Keratinocyte (primary cell): ENCODE measurements around the gene CAMK2D. TPM values are rescaled to one million over a fixed set of nuclear protein-coding genes. Genes with fewer than 3 reads are reported as not detected.

ENCODE experiments used
- DNase-seq: peaks from one replicate; pipeline ENCODE4 v3.0.0-alpha.2; 2011; ENCODE audit warnings: low read depth, missing footprints, low spot score
- FAIRE-seq: peaks from 2 replicates; lab custom pipeline; 2011; peaks lifted over from hg19 to GRCh38; lab: Jason Lieb, UNC
- H2AFZ ChIP-seq: 2 replicates; pipeline ENCODE4 v1.6.0; 2012; ENCODE audit warnings: low read length, control low read depth, inconsistent platforms; ENCODE audit not compliant: control insufficient read depth
- H3K27ac ChIP-seq: 2 replicates; pipeline ENCODE4 v1.5.1; 2011; ENCODE audit warnings: low read length; ENCODE audit not compliant: control insufficient read depth, insufficient read depth
- H3K27me3 ChIP-seq: 3 replicates; pipeline ENCODE4 v1.6.0; 2011; ENCODE audit warnings: low read length; ENCODE audit not compliant: control insufficient read depth, insufficient read depth; ENCODE audit errors: extremely low read depth
- H3K36me3 ChIP-seq, 2 experiments: 2 replicates in 1 of 2; 3 replicates in 1 of 2; pipeline ENCODE4 v1.5.1; 2011; ENCODE audit warnings: low read length in 2 of 2, mild to moderate bottlenecking in 1 of 2; ENCODE audit not compliant: control insufficient read depth in 2 of 2, insufficient read depth in 2 of 2; ENCODE audit errors: extremely low read depth in 1 of 2
- H3K4me1 ChIP-seq: 3 replicates; pipeline ENCODE4 v1.5.1; 2011; ENCODE audit warnings: low read length; ENCODE audit not compliant: control insufficient read depth, insufficient read depth; ENCODE audit errors: extremely low read depth
- H3K4me2 ChIP-seq: 3 replicates; pipeline ENCODE4 v1.6.0; 2011; ENCODE audit warnings: low read depth, low read length; ENCODE audit not compliant: control insufficient read depth, insufficient read depth; ENCODE audit errors: extremely low read depth
- H3K4me3 ChIP-seq, 3 experiments: fragments of 200-600 bp in 1 of 3; sonication (generic) in 1 of 3; 2 replicates in 2 of 3; 3 replicates in 1 of 3; pipeline ENCODE4 v1.5.1; 2011 to 2016; ENCODE audit warnings: low read length in 3 of 3, mild to moderate bottlenecking in 3 of 3, control low read depth in 2 of 3, inconsistent platforms in 1 of 3, low read depth in 1 of 3, mixed read lengths in 1 of 3, mixed run types in 1 of 3, moderate library complexity in 1 of 3; ENCODE audit not compliant: control insufficient read depth in 2 of 3, insufficient read depth in 2 of 3; ENCODE audit errors: extremely low read depth in 1 of 3
- H3K79me2 ChIP-seq: 2 replicates; pipeline ENCODE4 v1.6.0; 2012; ENCODE audit warnings: low read length; ENCODE audit not compliant: control insufficient read depth, insufficient read depth
- H3K9ac ChIP-seq: 3 replicates; pipeline ENCODE4 v1.6.0; 2011; ENCODE audit warnings: low read length; ENCODE audit not compliant: control insufficient read depth, insufficient read depth; ENCODE audit errors: extremely low read depth
- H3K9me1 ChIP-seq: 3 replicates; pipeline ENCODE4 v1.6.0; 2011; ENCODE audit warnings: low read length; ENCODE audit not compliant: control insufficient read depth, insufficient read depth; ENCODE audit errors: extremely low read depth
- H3K9me3 ChIP-seq: 2 replicates; pipeline ENCODE4 v1.5.1; 2012; ENCODE audit warnings: low read depth, low read length; ENCODE audit not compliant: control insufficient read depth
- H4K20me1 ChIP-seq: 3 replicates; pipeline ENCODE4 v1.6.0; 2011; ENCODE audit warnings: low read length; ENCODE audit not compliant: control insufficient read depth, insufficient read depth; ENCODE audit errors: extremely low read depth
- CTCF ChIP-seq, 3 experiments: IDR thresholded peaks in 1 of 3; conservative IDR thresholded peaks in 1 of 3; optimal IDR thresholded peaks in 1 of 3; 2 replicates in 2 of 3; 3 replicates in 1 of 3; pipeline versions ENCODE3 to v1.5.1; 2011; ENCODE audit warnings: low read length in 3 of 3, mild to moderate bottlenecking in 3 of 3, moderate library complexity in 2 of 3, control low read depth in 1 of 3, inconsistent platforms in 1 of 3; ENCODE audit not compliant: insufficient read depth in 2 of 3; ENCODE audit errors: extremely low read depth in 1 of 3
- EZH2 ChIP-seq: IDR thresholded peaks from one replicate; pipeline ENCODE4 v1.6.1; 2012; ENCODE audit warnings: inconsistent platforms, mild to moderate bottlenecking, low read length, moderate library complexity
- dilution Hi-C: fragments of 300-500 bp; cut with MboI; formaldehyde crosslinking; loops from one replicate; pipeline ENCODE4 v1.7.0; 2020; ENCODE audit warnings: low sequenced_read_pairs; ENCODE audit not compliant: extremely low pct_ligation_motif_present
- polyA plus RNA-seq, 5 experiments: library from polyadenylated mRNA; depleted of rRNA in 3 of 5; stranded (reverse) in 3 of 5; stranded (forward) in 1 of 5; unstranded in 1 of 5; fragments of >200 nt; gene quantifications; 1 replicate in 1 of 5; 2 replicates in 3 of 5; 3 replicates in 1 of 5; pipeline versions ENCODE4 v1.2.1 to v1.2.3, GENCODE V29; 2011 to 2012; ENCODE audit warnings: missing spikeins in 2 of 5, low read depth in 1 of 5, low replicate concordance in 1 of 5

Gene CAMK2D
- polyA plus RNA-seq, 1 donor (not counting 4 experiments of a cell fraction or from before 2014, with no cell fraction given): 18.8 TPM

- no peaks in the 10 kb centered on the region for H4K20me1 ChIP-seq
- FAIRE-seq (no peak), DNase-seq (no peak)
- no peak overlapping the region for H3K4me2 ChIP-seq
- no peak overlapping the region for H2AFZ ChIP-seq
- H3K36me3 ChIP-seq: no peaks in the 10 kb centered on the region
- no peaks in the 10 kb centered on the region for H3K79me2 ChIP-seq
- TF ChIP-seq CTCF (optimal IDR thresholded peaks at IDR 0.05 in 1 of 3, IDR thresholded peaks at IDR 0.05 in 1 of 3, conservative IDR thresholded peaks at IDR 0.05 in 1 of 3; ENCODE audit: extremely low read depth in 1 of 3, insufficient read depth in 2 of 3, low read length in 3 of 3) (no peak), EZH2 (no peak)
- H3K4me1 ChIP-seq: no peaks in the 10 kb centered on the region
- H3K27ac ChIP-seq: no peak overlapping the region
- dilution Hi-C loops: no loop called here
- no peaks in the 10 kb centered on the region for H3K27me3 ChIP-seq
- H3K9me3 ChIP-seq: no peaks in the 10 kb centered on the region
- no peak overlapping the region for H3K4me3 ChIP-seq
- no peaks in the 10 kb centered on the region for H3K9me1 ChIP-seq
- H3K9ac ChIP-seq: no peak overlapping the region
Measured at GRCh38 chr4:113603911-113604310, 157.6 kb downstream of the CAMK2D start.

- Histone ChIP-seq H3K79me2 (no peaks in the 10 kb centered on the region), H3K4me2 (no peak overlapping the region), H3K36me3 (no peaks in the 10 kb centered on the region), H3K9me1 (no peaks in the 10 kb centered on the region), H3K4me1 (no peaks in the 10 kb centered on the region), H3K27ac (no peak overlapping the region), H2AFZ (no peak overlapping the region), H3K4me3 (no peak overlapping the region), H3K27me3 (no peaks in the 10 kb centered on the region), H3K9me3 (no peaks in the 10 kb centered on the region), H4K20me1 (no peaks in the 10 kb centered on the region), H3K9ac (no peak overlapping the region)
- no peak for FAIRE-seq
- dilution Hi-C loops: no loop called here
- DNase-seq: no peak
- TF ChIP-seq EZH2: no peak
- TF ChIP-seq CTCF (optimal IDR thresholded peaks at IDR 0.05 in 1 of 3, IDR thresholded peaks at IDR 0.05 in 1 of 3, conservative IDR thresholded peaks at IDR 0.05 in 1 of 3; ENCODE audit: extremely low read depth in 1 of 3, insufficient read depth in 2 of 3, low read length in 3 of 3): no peak
Measured at GRCh38 chr4:113602646-113603228, 158.8 kb downstream of the CAMK2D start.
